Esophagus (tissue), 2 donors: ENCODE results near the gene SMCR8. TPM values are rescaled to one million over a fixed set of nuclear protein-coding genes. Genes with fewer than 3 reads are reported as not detected.
"Not testable (repeated sequence)": the region's sequence is repeated elsewhere in the genome, so short reads cannot be mapped to it uniquely, and the experiment has no call there.

Experiments
- H3K27ac ChIP-seq, 2 donors: one replicate each; pipeline ENCODE4 v1.5.1; 2013; ENCODE audit warnings: low read depth in 2 of 2, mild to moderate bottlenecking in 2 of 2, inconsistent platforms in 1 of 2, low read length in 1 of 2, moderate library complexity in 1 of 2
- H3K27me3 ChIP-seq, 2 donors: one replicate each; pipeline ENCODE4 v1.6.1; 2013; ENCODE audit warnings: low read length in 2 of 2, control low read depth in 1 of 2, mild to moderate bottlenecking in 1 of 2; ENCODE audit not compliant: insufficient read depth in 2 of 2, control insufficient read depth in 1 of 2
- H3K36me3 ChIP-seq, 2 donors: one replicate each; pipeline ENCODE4 v1.6.1; 2013; ENCODE audit warnings: low read length in 1 of 2; ENCODE audit not compliant: control insufficient read depth in 2 of 2, insufficient read depth in 2 of 2
- H3K4me1 ChIP-seq, 2 donors: one replicate each; pipeline ENCODE4 v1.6.1; 2013; ENCODE audit warnings: low read length in 1 of 2; ENCODE audit not compliant: control insufficient read depth in 2 of 2, insufficient read depth in 2 of 2
- H3K4me3 ChIP-seq, 2 donors: one replicate each; pipeline ENCODE4 v1.5.1; 2013; ENCODE audit warnings: low read length in 2 of 2, mild to moderate bottlenecking in 2 of 2, low read depth in 1 of 2, moderate library complexity in 1 of 2
- H3K9me3 ChIP-seq, 2 donors: one replicate each; pipeline ENCODE4 v1.6.1; 2013; ENCODE audit warnings: mild to moderate bottlenecking in 2 of 2, low read depth in 1 of 2, low read length in 1 of 2, moderate library complexity in 1 of 2; ENCODE audit not compliant: control insufficient read depth in 2 of 2, insufficient read depth in 1 of 2
- WGBS, 2 donors: extraction: QIAGEN DNeasy Blood & Tissue Kit; methylation state at CpG; one replicate each; pipeline ENCODE4 v1.1.7; 2013; 5-methylcytosine and 5-hydroxymethylcytosine counted together
- polyA plus RNA-seq, 2 donors: library from polyadenylated mRNA; stranded (reverse); fragments of 200-250 nt; gene quantifications; one replicate each; pipeline ENCODE4 v1.2.3, GENCODE V29; 2013
- donor health status: healthy with polysubstance abuse.
- donor health status: Bipolar disorder and iron deficiency.

The SMCR8 gene
- polyA plus RNA-seq, 2 donors, result 3.2 to 3.6 TPM

- WGBS, 2 donors, result 84 to 86% methylated on average over 8 of the region's 8 CpGs
Observed at GRCh38 chr17:18368946-18369345, 53.9 kb downstream of the SMCR8 start.

GRCh38 chr17:18370761-18371160, 55.7 kb downstream of the SMCR8 start:
- H3K27me3 ChIP-seq, result no peaks in the 10 kb centered on the region
- H3K9me3 ChIP-seq, result no peaks in the 10 kb centered on the region
- no peak overlapping the region for H3K27ac ChIP-seq
- no peaks in the 10 kb centered on the region for H3K4me1 ChIP-seq
- no peak overlapping the region for H3K4me3 ChIP-seq
- H3K36me3 ChIP-seq, result no peaks in the 10 kb centered on the region
- WGBS, 2 donors, result 75 to 86% methylated on average over 5 of the region's 5 CpGs

More at GRCh38 chr17:18368946-18369345, 53.9 kb downstream of the SMCR8 start:
- H3K9me3 ChIP-seq, result no peaks in the 10 kb centered on the region
- no peaks in the 10 kb centered on the region for H3K27me3 ChIP-seq
- no peak overlapping the region for H3K27ac ChIP-seq
- H3K4me3 ChIP-seq, result no peak overlapping the region
- no peaks in the 10 kb centered on the region for H3K4me1 ChIP-seq
- no peaks in the 10 kb centered on the region for H3K36me3 ChIP-seq

- Histone ChIP-seq H3K4me3 (no peak overlapping the region), H3K36me3 (no peaks in the 10 kb centered on the region), H3K27ac (no peak overlapping the region), H3K4me1 (no peaks in the 10 kb centered on the region), H3K27me3 (no peaks in the 10 kb centered on the region), H3K9me3 (no peaks in the 10 kb centered on the region)
- 52 to 53% methylated on average over 7 of the region's 7 CpGs for WGBS, 2 donors
Observed at GRCh38 chr17:18371455-18371854, 56.4 kb downstream of the SMCR8 start.

GRCh38 chr17:18373181-18373580, 58.1 kb downstream of the SMCR8 start:
- not testable (repeated sequence) for H3K4me3 ChIP-seq, H3K9me3 ChIP-seq, H3K27me3 ChIP-seq, H3K36me3 ChIP-seq, H3K27ac ChIP-seq, H3K4me1 ChIP-seq
- WGBS, 2 donors, result 68 to 74% methylated on average over 5 to 6 of the region's 6 CpGs

- WGBS, 2 donors, result 73 to 80% methylated on average over 7 of the region's 7 CpGs
- Histone ChIP-seq H3K27ac (no peak overlapping the region), H3K36me3 (no peaks in the 10 kb centered on the region)
Observed at GRCh38 chr17:18374216-18374615, 59.1 kb downstream of the SMCR8 start.

More at GRCh38 chr17:18374216-18374615, 59.1 kb downstream of the SMCR8 start:
- Histone ChIP-seq H3K4me3 (no peak overlapping the region), H3K9me3 (no peaks in the 10 kb centered on the region), H3K4me1 (peaks cover 0 to 2% of the 10 kb centered on the region in 2 donors), H3K27me3 (no peaks in the 10 kb centered on the region)

Other genes with a start within 250 kb of the SMCR8 start
- gene DRG2, start 227.3 kb upstream of the SMCR8 start, polyA plus RNA-seq, result 10 to 100 TPM; 29.8 to 35.0 TPM
- under 1 TPM; 0.51 to 0.68 TPM for gene MYO15A, start 206.5 kb upstream of the SMCR8 start, polyA plus RNA-seq
- gene ALKBH5, start 131.5 kb upstream of the SMCR8 start, polyA plus RNA-seq, result 10 to 100 TPM; 19.4 to 20.4 TPM
- gene LLGL1, start 89.7 kb upstream of the SMCR8 start, polyA plus RNA-seq, result 10 to 100 TPM; 11.4 to 12.5 TPM
- 100 to 1,000 TPM; 218 to 258 TPM for gene FLII, start 56.6 kb upstream of the SMCR8 start, polyA plus RNA-seq
- gene MIEF2, start 54.6 kb upstream of the SMCR8 start, polyA plus RNA-seq, result 10 to 100 TPM in 1 of 2 donors, 1 to 10 TPM in 1; 7.6 to 11.4 TPM
- gene TOP3A, start 299 bp upstream of the SMCR8 start, polyA plus RNA-seq, result 10 to 100 TPM in 1 of 2 donors, 1 to 10 TPM in 1; 9.4 to 14.6 TPM
- gene SHMT1, start 48.3 kb downstream of the SMCR8 start, polyA plus RNA-seq, result 10 to 100 TPM; 70.8 to 73.6 TPM
- 10 to 100 TPM; 14.4 to 21.5 TPM for gene EVPLL, start 62.5 kb downstream of the SMCR8 start, polyA plus RNA-seq
- gene LGALS9C, start 161.5 kb downstream of the SMCR8 start, polyA plus RNA-seq, result 10 to 100 TPM; 13.4 to 28.2 TPM